ENCODE data around the gene DNAL1.

DNAL1 gene

GRCh38 chr14:73746520-73747378, 102.0 kb downstream of the DNAL1 start:
- peak overlapping the region; percentile 99 for H3K27ac ChIP-seq
- CTCF ChIA-PET = interaction anchor here (0.6 to 0.7 kb wide), 3 partner anchors 37 to 105 kb away, joined by 3 to 4 read pairs (median 3); partner anchors contain the start of gene PTGR2
- POLR2A ChIA-PET (ENCODE audit: low non-redundant PET) = no interaction called here

GRCh38 chr14:73747379-73748211, 102.8 kb downstream of the DNAL1 start:
- POLR2A ChIA-PET (ENCODE audit: low non-redundant PET) = no interaction called here
- CTCF ChIA-PET = no interaction called here
- H3K27ac ChIP-seq = peak overlapping the region; percentile 99
- no peak for DNase-seq (ENCODE audit: low spot score)
- TF ChIP-seq CTCF (conservative IDR thresholded peaks at IDR 0.05; ENCODE audit: low read depth) = no peak

More at GRCh38 chr14:73746520-73747378, 102.0 kb downstream of the DNAL1 start:
- TF ChIP-seq CTCF (conservative IDR thresholded peaks at IDR 0.05; ENCODE audit: low read depth) = no peak
- DNase-seq (ENCODE audit: low spot score) = no peak

GRCh38 chr14:73748858-73749357, 104.1 kb downstream of the DNAL1 start:
- ChIA-PET POLR2A (ENCODE audit: low non-redundant PET) (interaction anchor here (0.7 kb wide), 1 partner anchor 11 kb away, joined by 4 read pairs; no protein-coding TSS in a partner anchor), CTCF (interaction anchor here (2.0 kb wide), 1 partner anchor 10 kb away, joined by 15 read pairs; no protein-coding TSS in a partner anchor)
- DNase-seq (ENCODE audit: low spot score) = no peak
- H3K27ac ChIP-seq = peak overlapping the region; percentile 98
- no peak for TF ChIP-seq CTCF (conservative IDR thresholded peaks at IDR 0.05; ENCODE audit: low read depth)

- POLR2A ChIA-PET (ENCODE audit: low non-redundant PET) = no interaction called here
- TF ChIP-seq CTCF (conservative IDR thresholded peaks at IDR 0.05; ENCODE audit: low read depth) = no peak
- no peak for DNase-seq (ENCODE audit: low spot score)
- CTCF ChIA-PET = interaction anchor here (2.0 kb wide), 1 partner anchor 8 kb away, joined by 15 read pairs; no protein-coding TSS in a partner anchor
- H3K27ac ChIP-seq = peak overlapping the region; percentile 98
Measured at GRCh38 chr14:73749706-73750530, 105.1 kb downstream of the DNAL1 start.

- DNase-seq (ENCODE audit: low spot score) = no peak
- H3K27ac ChIP-seq = peak overlapping the region; percentile 98
- ChIA-PET POLR2A (ENCODE audit: low non-redundant PET) (no interaction called here), CTCF (no interaction called here)
- TF ChIP-seq CTCF (conservative IDR thresholded peaks at IDR 0.05; ENCODE audit: low read depth) = no peak
Measured at GRCh38 chr14:73750531-73750901, 105.7 kb downstream of the DNAL1 start.

Measured in RWPE1 (cell line).